CD4-positive, alpha-beta T cell treated with Interleukin-4 for 4 hours (primary cell): Measurements from ENCODE around the gene PRX.

ENCODE experiments used
- DNase-seq: peaks from one replicate; pipeline ENCODE4 v3.0.0-alpha.2; 2020

Gene PRX

DNA sequence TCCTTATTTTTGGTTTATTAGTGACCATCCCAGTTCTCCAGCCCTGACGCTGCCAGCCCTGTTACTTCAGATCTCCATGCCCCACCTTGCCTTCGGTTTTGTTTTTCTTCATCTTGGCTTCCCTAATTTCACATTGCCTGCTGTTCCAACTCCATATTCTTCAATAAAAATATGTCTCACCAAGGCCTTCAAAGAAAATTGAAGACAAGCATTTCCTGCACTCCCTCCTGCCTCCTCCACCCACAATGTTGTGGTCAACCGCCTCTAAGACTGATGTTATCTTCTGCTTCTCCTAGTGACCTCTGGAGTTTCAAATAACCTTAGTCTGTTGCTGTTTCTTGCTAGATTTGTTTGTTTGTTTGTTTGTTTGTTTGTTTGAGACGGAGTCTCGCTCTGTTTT is 50.1 kb downstream of the PRX start:
- no peak for DNase-seq

DNA sequence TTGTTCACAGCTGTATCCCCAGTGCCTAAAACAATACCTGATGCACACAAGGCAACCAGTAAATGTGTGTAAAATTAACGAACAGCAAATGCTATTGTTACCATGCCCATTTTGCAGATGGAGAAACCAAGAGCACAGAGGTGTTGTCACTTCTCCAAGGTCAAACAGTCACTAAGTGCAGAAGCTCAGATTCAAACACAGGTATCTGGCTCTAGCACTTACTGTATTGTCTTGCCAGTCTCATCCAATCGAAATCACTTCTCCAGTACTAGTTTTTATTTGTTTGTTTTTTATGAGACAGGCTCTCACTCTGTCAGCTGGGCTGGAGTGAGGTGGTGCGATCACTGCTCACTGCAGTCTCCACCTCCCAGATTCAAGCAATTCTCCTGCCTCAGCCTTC is 51.0 kb downstream of the PRX start:
- DNase-seq, result no peak

- no peak for DNase-seq
Observed at GRCh38 chr19:40360708-40361241, 52.4 kb downstream of the PRX start.

- DNase-seq, result no peak
Observed at GRCh38 chr19:40360020-40360707, 53.0 kb downstream of the PRX start.

GRCh38 chr19:40358773-40359172 is 54.4 kb downstream of the PRX start:
- peak; percentile 1 for DNase-seq

GRCh38 chr19:40357640-40358039 is 55.5 kb downstream of the PRX start:
- no peak for DNase-seq

- DNase-seq, result no peak
Observed at GRCh38 chr19:40356681-40357595, 56.2 kb downstream of the PRX start.

DNA sequence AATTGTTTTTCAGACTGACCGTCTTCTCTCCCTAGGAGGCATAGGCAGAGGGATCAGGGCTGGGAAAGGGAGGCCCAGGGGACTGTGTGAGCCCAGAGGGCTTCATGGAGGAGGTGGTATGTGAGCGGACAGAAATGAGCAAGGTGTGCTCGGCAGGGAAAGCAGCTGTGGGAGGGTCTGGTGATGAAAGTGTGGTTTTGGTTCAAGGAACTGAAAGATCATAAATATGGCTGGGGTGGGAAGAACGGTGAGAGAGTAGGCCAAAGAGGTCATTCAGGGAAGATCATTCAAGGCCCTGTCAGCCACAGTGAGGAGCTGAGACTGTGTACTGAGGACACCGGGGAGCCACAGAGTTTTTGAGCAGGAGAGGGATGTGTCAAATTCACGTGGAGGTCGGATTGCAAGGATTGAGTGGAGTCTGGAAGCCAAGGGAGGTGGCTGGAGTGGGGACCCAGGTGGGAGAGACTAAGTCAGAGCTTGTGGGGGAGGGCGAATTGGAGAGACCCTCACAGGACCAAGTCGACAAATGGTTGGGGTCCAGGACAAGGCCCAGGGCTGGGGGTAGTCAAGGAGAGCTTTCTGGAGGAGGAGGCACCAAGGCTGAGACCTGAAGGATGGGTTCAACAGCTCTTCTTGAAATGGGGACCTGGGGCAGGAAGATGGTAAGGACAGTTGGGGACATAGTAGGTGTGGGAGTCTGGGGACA is 57.0 kb downstream of the PRX start:
- no peak for DNase-seq

DNA sequence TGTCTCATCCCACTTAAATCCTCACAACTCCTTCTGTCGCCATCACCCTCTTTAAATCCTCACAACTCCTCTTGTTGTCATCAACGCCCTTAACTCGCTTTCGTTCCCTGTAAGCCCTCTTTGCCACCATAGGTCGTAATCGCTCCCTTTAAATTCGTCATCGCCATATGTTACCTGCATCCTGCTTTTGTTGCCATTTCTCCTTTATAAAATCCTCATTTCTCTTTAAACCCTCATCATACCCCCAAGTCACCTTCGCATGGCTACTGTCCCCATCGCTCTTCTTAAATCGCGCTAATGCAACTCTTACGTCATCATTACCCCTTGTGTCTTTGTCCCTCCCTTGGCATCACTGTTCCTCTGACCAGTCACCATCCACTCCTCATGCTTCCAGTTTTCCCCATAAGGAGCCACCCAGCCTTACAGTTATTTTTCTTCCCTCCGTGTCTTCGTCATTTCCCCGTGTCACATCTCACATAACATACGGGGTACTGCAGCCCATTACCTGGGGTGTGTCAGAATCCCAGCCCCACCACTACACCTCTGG is 64.1 kb downstream of the PRX start:
- DNase-seq, result peak; percentile 5

DNA sequence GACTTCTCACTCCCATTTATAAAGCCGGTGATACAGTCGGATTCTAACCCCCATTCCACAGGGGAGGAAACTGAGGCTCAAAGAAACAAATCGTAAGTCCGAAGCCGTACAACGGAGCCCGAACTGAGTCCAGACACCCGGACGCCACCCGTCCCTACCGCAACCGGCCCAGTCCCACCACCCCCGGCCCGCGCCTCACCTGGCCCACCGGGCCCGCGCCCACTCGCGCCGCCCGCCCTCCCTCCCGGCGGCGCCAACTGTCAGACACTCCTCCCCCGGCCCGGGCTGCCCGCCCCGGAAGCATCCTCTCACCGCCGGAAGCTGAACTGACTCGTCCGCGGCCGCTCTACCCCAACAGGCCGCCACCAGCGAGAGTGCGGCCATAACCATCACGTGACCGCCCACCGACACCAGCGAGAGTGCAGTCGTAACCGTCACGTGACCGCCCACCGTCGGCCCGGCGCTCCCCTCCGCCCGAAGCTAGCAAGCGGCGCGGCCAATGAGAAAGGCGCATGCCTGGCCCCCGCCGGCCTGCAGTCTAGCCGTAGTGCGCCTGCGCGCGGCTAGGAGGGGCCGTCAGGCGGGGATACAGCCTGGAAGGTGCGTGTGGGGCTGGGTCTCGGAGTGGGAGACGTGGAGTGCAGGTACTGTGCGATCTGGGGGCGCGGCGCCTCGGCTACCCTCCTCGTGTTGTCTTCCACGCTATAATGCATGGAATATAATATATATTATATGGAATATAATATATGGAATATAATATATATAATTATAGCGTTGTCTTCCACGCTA is 64.9 kb downstream of the PRX start, which contains the start of the genes C19orf47 and PLD3:
TSS of gene C19orf47 (minus strand) at position 273 of the 789 bp plus-strand sequence. CDS start 6,540 bp downstream, outside the sequence.
TSS of gene PLD3 (plus strand) at position 571 of the 789 bp plus-strand sequence. CDS start 17,789 bp downstream, outside the sequence.
- DNase-seq, result peak; percentile 99

- DNase-seq, result no peak
Observed at GRCh38 chr19:40344422-40344821, 68.8 kb downstream of the PRX start.
